Stomach (tissue), 9 donors: ENCODE results near the gene ZFP91. TPM values are rescaled to one million over a fixed set of nuclear protein-coding genes. Genes with fewer than 3 reads are reported as not detected.

Source experiments
- DNase-seq, 2 donors: peaks; one replicate each; pipeline versions ENCODE4 v3.0.0 to v3.0.0-alpha.2; 2013 to 2019
- H3K27ac ChIP-seq, 5 donors: fragments of 200-600 bp in 4 of 5; sonication (generic) in 4 of 5; one replicate each; pipeline ENCODE4 v1.5.1; 2013 to 2019; ENCODE audit warnings: mild to moderate bottlenecking in 1 of 5, moderate library complexity in 1 of 5
- H3K27me3 ChIP-seq, 3 donors: fragments of 200-600 bp; sonication (generic); one replicate each; pipeline ENCODE4 v1.5.1; 2017 to 2019; ENCODE audit warnings: mixed run types in 1 of 3
- H3K36me3 ChIP-seq, 4 donors: fragments of 200-600 bp; sonication (generic); 1 replicate in 3 of 4; 2 replicates in 1 of 4; pipeline ENCODE4 v1.5.1; 2016 to 2019
- H3K4me1 ChIP-seq, 4 donors: fragments of 200-600 bp; sonication (generic); one replicate each; pipeline ENCODE4 v1.5.1; 2016 to 2019
- H3K4me3 ChIP-seq, 4 donors: fragments of 200-600 bp; sonication (generic) in 3 of 4; one replicate each; pipeline ENCODE4 v1.5.1; 2016 to 2019; ENCODE audit warnings: mild to moderate bottlenecking in 1 of 4
- H3K9me3 ChIP-seq, 4 donors: fragments of 200-600 bp; sonication (generic); one replicate each; pipeline ENCODE4 v1.5.1; 2016 to 2019
- EP300 ChIP-seq: sonication (generic); formaldehyde crosslinking; IDR thresholded peaks from one replicate; pipeline ENCODE4 v1.6.1; 2017; ENCODE audit warnings: antibody characterized with exemption
- POLR2A ChIP-seq, 4 donors: fragments of 450-650 bp; IDR thresholded peaks; one replicate each; pipeline ENCODE4 v1.6.1; 2016; ENCODE audit warnings: antibody characterized with exemption in 4 of 4, control low read depth in 2 of 4, mild to moderate bottlenecking in 1 of 4, moderate library complexity in 1 of 4
- POLR2AphosphoS5 ChIP-seq, 3 donors: sonication (generic); formaldehyde crosslinking; IDR thresholded peaks; one replicate each; pipeline ENCODE4 v1.6.1; 2016; ENCODE audit warnings: antibody characterized with exemption in 3 of 3
- WGBS, 5 donors: extraction: QIAGEN DNeasy Blood & Tissue Kit in 3 of 5; methylation state at CpG; one replicate each; pipeline versions ENCODE4 v1.1.5 to v1.1.7; 2013 to 2018; 5-methylcytosine and 5-hydroxymethylcytosine counted together
- intact Hi-C: fragments of 100-400 bp; cut with DNase I; formaldehyde crosslinking; loops from one replicate; pipeline ENCODE4 v1.15.1; 2023; ENCODE audit warnings: low total_unique reads
- polyA plus RNA-seq, 3 donors: library from polyadenylated mRNA; stranded (reverse); fragments of 200-250 nt; gene quantifications; one replicate each; pipeline ENCODE4 v1.2.3, GENCODE V29; 2013
- total RNA-seq, 5 donors: library from RNA; depleted of rRNA; stranded (reverse); fragments of >200 nt; gene quantifications; one replicate each; pipeline versions ENCODE4 v1.1.0 to v1.2.3, GENCODE V29; 2014 to 2016
- TF ChIP-seq, protein P1 (sequence below), 7 experiments: fragments of 450-650 bp in 4 of 7; fragments of 200-600 bp in 3 of 7; sonication (generic) in 3 of 7; IDR thresholded peaks; one replicate each; pipeline ENCODE4 v1.5.1; 2016 to 2019; ENCODE audit warnings: antibody characterized with exemption in 7 of 7, control low read depth in 2 of 7, mild to moderate bottlenecking in 1 of 7
- donor health status: healthy with polysubstance abuse.
- donor health status: Bipolar disorder and iron deficiency.
- donor health status: healthy.

ZFP91 gene
- total and polyA plus RNA-seq, 8 donors, result 9.4 to 67.6 (median 28.9) TPM

DNA sequence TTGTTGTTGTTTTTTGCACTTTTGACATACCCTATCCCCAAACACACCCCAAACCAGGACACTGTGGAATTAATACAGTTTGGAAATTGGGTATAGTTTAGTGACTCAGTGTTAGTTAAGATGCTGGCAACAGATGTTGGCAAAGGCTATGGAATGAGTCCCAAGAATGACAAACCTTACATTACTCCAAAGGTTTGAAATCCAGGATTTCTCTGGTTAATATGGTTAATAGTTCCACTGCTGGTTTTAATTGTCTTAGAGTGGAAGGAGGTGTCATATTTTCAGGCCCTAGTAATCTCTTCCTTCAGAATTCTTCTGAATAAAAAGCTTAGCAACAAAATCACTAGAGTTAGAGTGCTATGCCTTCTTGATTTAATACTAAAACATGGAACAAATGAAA lies 4.0 kb upstream of the ZFP91 start:
- Histone ChIP-seq H3K27ac (peak overlapping the region in 4 of 5 donors; percentile 64 to 100 (median 87)), H3K4me3 (peak overlapping the region in 2 of 4 donors; percentile 5 to 33), H3K9me3 (no peaks in the 10 kb centered on the region), H3K36me3 (peaks cover under 1 to 8% (median 6%) of the 10 kb centered on the region in 4 donors), H3K4me1 (peaks cover 24 to 63% (median 40%) of the 10 kb centered on the region in 4 donors), H3K27me3 (no peaks in the 10 kb centered on the region)
- no peak for TF ChIP-seq POLR2AphosphoS5 (IDR thresholded peaks at IDR 0.05)
- no peak for DNase-seq
- intact Hi-C loops, result no loop called here

DNA sequence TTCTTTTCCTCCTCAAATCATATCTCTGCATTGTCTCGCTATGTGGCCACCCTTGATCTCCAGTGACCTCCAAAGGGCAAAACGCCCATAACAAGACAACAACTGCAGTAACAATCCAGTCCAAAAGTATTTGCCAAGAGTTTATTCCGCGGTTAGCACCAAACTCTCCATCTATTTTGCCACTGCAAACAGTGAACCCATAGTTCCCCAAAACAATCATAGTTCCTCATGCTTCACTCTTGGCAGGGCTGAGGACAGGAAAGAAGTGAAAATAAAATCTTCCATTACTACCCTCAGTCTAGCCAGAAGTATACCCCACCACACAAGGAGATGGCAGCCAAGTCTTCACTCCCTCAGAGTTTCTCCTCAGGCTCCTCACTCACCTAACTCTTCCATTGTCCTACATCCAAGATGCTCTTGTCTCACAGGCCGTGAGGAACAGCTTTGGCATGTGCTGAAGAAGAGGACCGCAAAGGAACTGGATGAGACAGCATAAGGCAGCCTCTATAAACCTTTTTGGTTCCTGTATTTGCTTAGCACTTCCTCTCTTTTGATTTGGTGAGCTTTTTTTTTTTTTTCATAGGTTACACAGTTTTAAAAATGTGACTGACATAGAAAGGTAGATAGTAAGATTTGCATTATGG lies 3.4 kb upstream of the ZFP91 start, which contains the start of gene LPXN:
Gene LPXN, minus strand, starts transcription at position 480 of the 644 bp plus-strand sequence. Its CDS starts 84 bp downstream, at position 396.
- peak within 1 kb of the TSS in 3 of 4 donors; percentile 5 to 33 (median 9) for H3K4me3 ChIP-seq
- TF ChIP-seq, protein P1, sequence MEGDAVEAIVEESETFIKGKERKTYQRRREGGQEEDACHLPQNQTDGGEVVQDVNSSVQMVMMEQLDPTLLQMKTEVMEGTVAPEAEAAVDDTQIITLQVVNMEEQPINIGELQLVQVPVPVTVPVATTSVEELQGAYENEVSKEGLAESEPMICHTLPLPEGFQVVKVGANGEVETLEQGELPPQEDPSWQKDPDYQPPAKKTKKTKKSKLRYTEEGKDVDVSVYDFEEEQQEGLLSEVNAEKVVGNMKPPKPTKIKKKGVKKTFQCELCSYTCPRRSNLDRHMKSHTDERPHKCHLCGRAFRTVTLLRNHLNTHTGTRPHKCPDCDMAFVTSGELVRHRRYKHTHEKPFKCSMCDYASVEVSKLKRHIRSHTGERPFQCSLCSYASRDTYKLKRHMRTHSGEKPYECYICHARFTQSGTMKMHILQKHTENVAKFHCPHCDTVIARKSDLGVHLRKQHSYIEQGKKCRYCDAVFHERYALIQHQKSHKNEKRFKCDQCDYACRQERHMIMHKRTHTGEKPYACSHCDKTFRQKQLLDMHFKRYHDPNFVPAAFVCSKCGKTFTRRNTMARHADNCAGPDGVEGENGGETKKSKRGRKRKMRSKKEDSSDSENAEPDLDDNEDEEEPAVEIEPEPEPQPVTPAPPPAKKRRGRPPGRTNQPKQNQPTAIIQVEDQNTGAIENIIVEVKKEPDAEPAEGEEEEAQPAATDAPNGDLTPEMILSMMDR (IDR thresholded peaks at IDR 0.05), result no peak
- peak in 1 of 3 donors; percentile 44 for TF ChIP-seq POLR2AphosphoS5 (IDR thresholded peaks at IDR 0.05)
- peak in 1 of 2 donors; percentile 35 for DNase-seq
- peaks cover 0 to 2% (median under 1%) of the 10 kb centered on the region in 4 donors for H3K36me3 ChIP-seq
- intact Hi-C loops, result no loop called here
- peak within 1 kb of the TSS; percentile 5 to 100 (median 100) for H3K27ac ChIP-seq
- H3K4me1 ChIP-seq, result peaks cover 27 to 69% (median 44%) of the 10 kb centered on the region in 4 donors
- H3K27me3 ChIP-seq, result no peaks in the 10 kb centered on the region
- 64 to 73% (median 65%) methylated on average over 6 of the region's 6 CpGs for WGBS, 5 donors
- no peaks in the 10 kb centered on the region for H3K9me3 ChIP-seq

DNA sequence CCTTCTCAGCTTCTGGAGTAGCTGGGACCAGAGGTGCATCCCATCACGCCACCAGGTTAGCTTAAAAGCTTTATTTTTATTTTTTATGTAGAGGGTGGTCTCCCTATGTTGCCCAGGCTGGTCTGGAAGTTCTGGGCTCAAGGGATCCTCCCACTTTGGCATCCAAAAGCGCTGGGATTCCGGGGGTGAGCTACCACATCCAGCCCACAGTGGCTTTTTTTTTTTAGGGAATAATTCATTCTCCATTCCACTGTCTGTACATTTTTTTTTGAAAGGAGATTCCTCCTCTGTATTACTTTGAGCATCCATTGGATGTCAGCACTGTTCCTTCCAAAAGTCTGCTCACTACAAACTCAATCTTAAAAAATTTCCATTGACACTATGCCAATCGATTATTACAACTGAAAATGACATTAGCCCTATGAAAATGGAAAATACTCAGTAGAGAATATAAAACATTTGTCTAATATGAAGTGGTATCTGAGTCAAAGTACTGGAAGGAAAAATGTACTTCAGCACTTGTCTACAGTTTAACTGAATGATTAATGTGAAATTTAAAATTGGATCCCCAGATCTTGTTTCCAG lies 1.9 kb upstream of the ZFP91 start:
- peaks cover 33 to 77% (median 56%) of the 10 kb centered on the region in 4 donors for H3K4me1 ChIP-seq
- peak in 1 of 2 donors; percentile 53 for DNase-seq
- intact Hi-C loops, result no loop called here

DNA sequence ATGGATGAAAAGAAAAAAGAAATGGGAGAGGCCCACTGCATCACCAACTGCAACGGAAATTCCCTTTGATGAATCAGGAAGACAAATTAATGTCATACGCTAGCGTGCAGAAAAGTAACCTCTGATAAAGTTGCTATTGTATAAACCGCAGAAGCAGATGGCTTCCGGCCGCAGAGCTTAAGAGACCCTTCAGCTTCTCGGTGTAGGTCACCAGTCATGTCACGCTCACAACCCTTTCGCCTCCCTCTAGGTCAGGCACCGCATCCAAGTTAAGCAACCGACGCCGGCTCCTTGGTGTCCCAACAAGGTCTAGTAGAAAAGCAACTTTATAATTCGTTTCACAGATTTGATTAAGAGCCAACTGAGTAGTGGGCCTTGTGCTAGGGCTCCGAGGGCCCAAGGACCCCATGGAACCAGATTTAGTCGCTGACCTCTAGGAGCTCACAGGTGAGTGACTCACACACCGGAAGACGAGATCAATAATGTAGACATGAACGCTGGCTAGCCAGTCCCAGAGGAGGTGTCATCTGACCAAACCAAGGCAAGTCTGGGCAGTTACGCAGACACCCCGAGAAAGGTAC lies 1.2 kb upstream of the ZFP91 start:
- H3K9me3 ChIP-seq, result no peaks in the 10 kb centered on the region
- peak overlapping the region; percentile 95 to 100 (median 100) for H3K27ac ChIP-seq
- TF ChIP-seq POLR2AphosphoS5 (IDR thresholded peaks at IDR 0.05) (peak in 1 of 3 donors; percentile 81), POLR2A (IDR thresholded peaks at IDR 0.05) (peak in 1 of 4 donors; percentile 46), EP300 (no peak)
- TF ChIP-seq, protein P1 (IDR thresholded peaks at IDR 0.05), result no peak
- intact Hi-C loops, result no loop called here
- WGBS, 5 donors, result 0 to 1% (median 1%) methylated on average over 21 of the region's 21 CpGs
- peak; percentile 50 to 76 for DNase-seq
- no peaks in the 10 kb centered on the region for H3K36me3 ChIP-seq
- H3K4me3 ChIP-seq, result peak overlapping the region; percentile 72 to 100 (median 94)
- peaks cover 33 to 77% (median 60%) of the 10 kb centered on the region in 4 donors for H3K4me1 ChIP-seq
- H3K27me3 ChIP-seq, result no peaks in the 10 kb centered on the region

More for the DNA sequence above, 1.9 kb upstream of the ZFP91 start:
- Histone ChIP-seq H3K27ac (peak overlapping the region; percentile 5 to 100 (median 100)), H3K9me3 (no peaks in the 10 kb centered on the region), H3K27me3 (no peaks in the 10 kb centered on the region), H3K36me3 (no peaks in the 10 kb centered on the region), H3K4me3 (peak overlapping the region; percentile 72 to 100 (median 94))
- TF ChIP-seq, protein P1 (IDR thresholded peaks at IDR 0.05), result peak in 1 of 7 experiments; percentile 4
- TF ChIP-seq EP300, result no peak
- no peak for TF ChIP-seq POLR2AphosphoS5 (IDR thresholded peaks at IDR 0.05)
- TF ChIP-seq POLR2A (IDR thresholded peaks at IDR 0.05), result no peak
- 27 to 42% (median 40%) methylated on average over 4 of the region's 4 CpGs for WGBS, 5 donors
